ENCODE data around the gene SIGLEC10. TPM values are rescaled to one million over a fixed set of nuclear protein-coding genes. Genes with fewer than 3 reads are reported as not detected.
"Not testable (repeated sequence)": the region's sequence is repeated elsewhere in the genome, so short reads cannot be mapped to it uniquely, and the experiment has no call there.

The SIGLEC10 gene
- total and polyA plus RNA-seq, 2 experiments from 2014 or later, result 0.47 TPM; not detected in 1

- TF ChIP-seq ZNF462 (CRISPR knock-in tag; IDR thresholded peaks at IDR 0.05) (no peak), EZH2 (IDR thresholded peaks at IDR 0.05; ENCODE audit: low read depth, unreplicated experiment) (no peak)
Observed at GRCh38 chr19:51399231-51399630, 18.2 kb downstream of the SIGLEC10 start (continued).

GRCh38 chr19:51398096-51398704 is 19.2 kb downstream of the SIGLEC10 start:
- peaks cover 29% of the 10 kb centered on the region for H3K9me3 Mint-ChIP-seq
- TF ChIP-seq EZH2phosphoT487 (IDR thresholded peaks at IDR 0.05; ENCODE audit: unreplicated experiment) (no peak), CTCF (conservative IDR thresholded peaks at IDR 0.05; ENCODE audit: low read depth in 2 of 2) (peak; percentile 58 to 61)
- peaks cover 11% of the 10 kb centered on the region; the same call in 1 of the 2 replicates for H3K79me2 ChIP-seq (replicated peaks; ENCODE audit: insufficient read depth)
- no peak overlapping the region for H3K4me3 ChIP-seq
- H3K4me2 ChIP-seq, result no peak overlapping the region
- 0 out of 3 replicates have a peak, but pooled peaks have one; percentile 4 for ATAC-seq
- H3K4me1 ChIP-seq (ENCODE audit: insufficient read depth), result 0 out of 2 replicates have a peak, but pooled peaks cover 8% of the 10 kb centered on the region
- no peaks in the 10 kb centered on the region for H3K27me3 ChIP-seq (ENCODE audit: insufficient read depth)
- no peak overlapping the region for H3K4me3 Mint-ChIP-seq
- H3K4me1 Mint-ChIP-seq, result peaks cover 15% of the 10 kb centered on the region
- H3K36me3 ChIP-seq (ENCODE audit: insufficient read depth), result peaks cover 12% of the 10 kb centered on the region
- peaks cover 42% of the 10 kb centered on the region for H3K36me3 Mint-ChIP-seq (ENCODE audit: low read depth)
- no peak overlapping the region for H3K27ac Mint-ChIP-seq
- no peaks in the 10 kb centered on the region for H3K9me2 ChIP-seq (ENCODE audit: insufficient read depth)
- DNase-seq (ENCODE audit: low spot score), result peak; percentile 70
- peaks cover 4% of the 10 kb centered on the region for H3K27me3 Mint-ChIP-seq (ENCODE audit: insufficient read depth, low read depth, poor library complexity)
- no peak overlapping the region for H3K27ac ChIP-seq (ENCODE audit: low read depth)
- H4K20me1 ChIP-seq (replicated peaks; ENCODE audit: insufficient read depth), result no peaks in the 10 kb centered on the region
- 0 out of 2 replicates have a peak, but pooled peaks cover 3% of the 10 kb centered on the region for H3F3A ChIP-seq (replicated peaks; ENCODE audit: low read depth)
- H2AFZ ChIP-seq, result no peak overlapping the region

- H4K20me1 ChIP-seq (replicated peaks; ENCODE audit: insufficient read depth); H3K4me1 ChIP-seq (ENCODE audit: insufficient read depth); H3K4me2 ChIP-seq; H3K4me3 Mint-ChIP-seq; DNase-seq (ENCODE audit: low spot score); H2AFZ ChIP-seq; H3K36me3 ChIP-seq (ENCODE audit: insufficient read depth); H3K27ac ChIP-seq (ENCODE audit: low read depth); H3K27me3 ChIP-seq (ENCODE audit: insufficient read depth); ATAC-seq; H3K9me2 ChIP-seq (ENCODE audit: insufficient read depth); H3K27ac Mint-ChIP-seq; H3K4me3 ChIP-seq; H3K27me3 Mint-ChIP-seq (ENCODE audit: insufficient read depth, low read depth, poor library complexity); H3F3A ChIP-seq (replicated peaks; ENCODE audit: low read depth): not testable (repeated sequence)
- Mint-ChIP-seq H3K9me3 (peaks cover 22% of the 10 kb centered on the region), H3K36me3 (ENCODE audit: low read depth) (peaks cover 35% of the 10 kb centered on the region), H3K4me1 (peaks cover 15% of the 10 kb centered on the region)
- peaks cover 11% of the 10 kb centered on the region; the same call in 1 of the 2 replicates for H3K79me2 ChIP-seq (replicated peaks; ENCODE audit: insufficient read depth)
Observed at GRCh38 chr19:51397453-51397852, 20.0 kb downstream of the SIGLEC10 start.
